Lower lobe of right lung (tissue), 2 donors: ENCODE data around the gene ANKS1B. TPM values are rescaled to one million over a fixed set of nuclear protein-coding genes. Genes with fewer than 3 reads are reported as not detected.

Experiments
- ATAC-seq, 2 donors: fragments of 200-7000 bp; cut with Tn5 transposase; one replicate each; pipeline ENCODE4 v1.9.1; 2020 to 2022; ENCODE audit warnings: mild to moderate bottlenecking in 2 of 2, moderate library complexity in 2 of 2
- DNase-seq: peaks from one replicate; pipeline ENCODE4 v3.0.0-alpha.2; 2020
- H3K27ac ChIP-seq: fragments of 200-600 bp; one replicate; pipeline ENCODE4 v1.8.0; 2022
- H3K27me3 ChIP-seq: fragments of 200-600 bp; one replicate; pipeline ENCODE4 v1.8.0; 2022; ENCODE audit warnings: low read depth
- H3K36me3 ChIP-seq: fragments of 200-600 bp; one replicate; pipeline ENCODE4 v1.8.0; 2022; ENCODE audit warnings: mild to moderate bottlenecking
- H3K4me1 ChIP-seq: fragments of 200-600 bp; one replicate; pipeline ENCODE4 v1.8.0; 2022
- H3K4me3 ChIP-seq: fragments of 200-600 bp; one replicate; pipeline ENCODE4 v1.8.0; 2022; ENCODE audit warnings: mild to moderate bottlenecking
- H3K9me3 ChIP-seq: fragments of 200-600 bp; one replicate; pipeline ENCODE4 v1.8.0; 2022
- intact Hi-C: fragments of 100-400 bp; cut with DNase I; formaldehyde crosslinking; loops from one replicate; pipeline ENCODE4 v1.11.0; 2022
- total RNA-seq: library from RNA; stranded (reverse); fragmentation: NEBNext Ultra II Directional; extraction: Animal tissue kit (Norgen Biotek cat#: 25700); gene quantifications from one replicate; pipeline ENCODE4 v1.2.1, GENCODE V29; 2021
- TF ChIP-seq, protein P1 (sequence below): fragments of 200-600 bp; IDR thresholded peaks from one replicate; pipeline ENCODE4 v1.8.0; 2022; ENCODE audit warnings: antibody characterized with exemption, mild to moderate bottlenecking
- donor health status: DM: no; HTN: yes; CAD: no; lungs with severe emphysema.

Gene ANKS1B
- total RNA-seq, 1 donor from 2014 or later, result 4.0 TPM

DNA sequence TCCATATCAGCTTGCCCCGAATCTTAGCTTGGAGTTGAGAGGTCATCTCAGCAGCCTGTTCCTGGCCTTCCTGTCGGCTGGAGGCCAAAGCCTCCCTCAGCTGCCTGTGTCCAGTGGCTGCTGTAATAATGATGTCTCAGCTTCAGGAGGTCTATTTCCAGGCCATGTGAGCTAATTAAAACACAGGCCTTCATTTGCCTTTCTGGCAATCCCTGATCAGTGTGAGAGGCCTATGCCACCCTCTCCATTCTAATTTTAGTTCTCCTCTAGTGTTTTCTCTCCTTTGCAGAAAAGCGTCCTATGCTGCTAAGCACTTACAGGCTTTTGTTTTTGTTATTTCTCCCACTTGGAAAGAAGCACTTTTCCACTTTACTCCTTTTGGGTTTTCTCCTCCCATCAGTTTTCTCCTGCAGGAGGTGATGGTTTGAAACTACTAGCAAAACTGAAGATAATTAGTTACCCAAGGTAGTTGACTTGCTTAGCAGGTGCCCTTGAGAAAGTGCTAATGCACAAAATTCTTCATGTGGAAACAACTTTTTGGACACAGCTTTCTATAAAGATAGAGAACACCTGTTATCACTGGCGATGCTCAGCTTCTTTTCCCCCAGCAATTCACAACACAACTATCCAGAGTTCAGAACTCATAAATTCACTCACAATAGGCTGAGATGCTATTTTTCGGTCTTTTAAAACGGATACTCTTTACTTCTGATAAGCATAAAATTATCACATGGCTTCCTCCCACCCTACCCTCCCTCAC is 592.5 kb downstream of the ANKS1B start:
- Histone ChIP-seq H3K36me3 (no peaks in the 10 kb centered on the region), H3K4me3 (no peak overlapping the region), H3K27me3 (no peaks in the 10 kb centered on the region), H3K4me1 (no peaks in the 10 kb centered on the region), H3K9me3 (no peaks in the 10 kb centered on the region), H3K27ac (no peak overlapping the region)
- TF ChIP-seq, protein P1, sequence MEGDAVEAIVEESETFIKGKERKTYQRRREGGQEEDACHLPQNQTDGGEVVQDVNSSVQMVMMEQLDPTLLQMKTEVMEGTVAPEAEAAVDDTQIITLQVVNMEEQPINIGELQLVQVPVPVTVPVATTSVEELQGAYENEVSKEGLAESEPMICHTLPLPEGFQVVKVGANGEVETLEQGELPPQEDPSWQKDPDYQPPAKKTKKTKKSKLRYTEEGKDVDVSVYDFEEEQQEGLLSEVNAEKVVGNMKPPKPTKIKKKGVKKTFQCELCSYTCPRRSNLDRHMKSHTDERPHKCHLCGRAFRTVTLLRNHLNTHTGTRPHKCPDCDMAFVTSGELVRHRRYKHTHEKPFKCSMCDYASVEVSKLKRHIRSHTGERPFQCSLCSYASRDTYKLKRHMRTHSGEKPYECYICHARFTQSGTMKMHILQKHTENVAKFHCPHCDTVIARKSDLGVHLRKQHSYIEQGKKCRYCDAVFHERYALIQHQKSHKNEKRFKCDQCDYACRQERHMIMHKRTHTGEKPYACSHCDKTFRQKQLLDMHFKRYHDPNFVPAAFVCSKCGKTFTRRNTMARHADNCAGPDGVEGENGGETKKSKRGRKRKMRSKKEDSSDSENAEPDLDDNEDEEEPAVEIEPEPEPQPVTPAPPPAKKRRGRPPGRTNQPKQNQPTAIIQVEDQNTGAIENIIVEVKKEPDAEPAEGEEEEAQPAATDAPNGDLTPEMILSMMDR, result no peak
- no peak for ATAC-seq
- intact Hi-C loops, result no loop called here
- no peak for DNase-seq

DNA sequence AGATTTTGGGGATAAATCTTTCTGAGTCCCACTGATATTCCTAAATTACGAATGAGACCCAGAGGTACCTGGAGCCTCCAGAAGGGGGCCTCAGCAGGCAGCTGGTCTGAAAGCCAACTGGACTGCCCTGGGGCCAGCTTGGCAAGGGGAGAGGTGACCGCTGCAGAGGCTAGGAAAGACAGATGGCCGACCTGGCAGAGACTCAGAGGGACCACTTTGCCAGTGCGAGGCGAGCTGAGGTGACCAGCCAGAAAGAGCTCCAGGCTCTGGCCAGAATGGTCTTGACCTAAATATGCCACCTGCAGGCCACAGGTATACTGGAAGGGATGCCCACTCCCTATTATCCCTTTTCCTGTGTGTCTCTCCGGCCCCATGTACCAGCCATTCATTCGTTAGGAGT is 594.0 kb downstream of the ANKS1B start:
- no peaks in the 10 kb centered on the region for H3K36me3 ChIP-seq
- TF ChIP-seq, protein P1, result no peak
- H3K27me3 ChIP-seq, result no peaks in the 10 kb centered on the region
- intact Hi-C loops, result no loop called here
- H3K4me3 ChIP-seq, result no peak overlapping the region
- H3K27ac ChIP-seq, result no peak overlapping the region
- ATAC-seq, result peak in 1 of 2 donors; percentile 11
- no peaks in the 10 kb centered on the region for H3K4me1 ChIP-seq
- DNase-seq, result no peak
- H3K9me3 ChIP-seq, result no peaks in the 10 kb centered on the region

DNA sequence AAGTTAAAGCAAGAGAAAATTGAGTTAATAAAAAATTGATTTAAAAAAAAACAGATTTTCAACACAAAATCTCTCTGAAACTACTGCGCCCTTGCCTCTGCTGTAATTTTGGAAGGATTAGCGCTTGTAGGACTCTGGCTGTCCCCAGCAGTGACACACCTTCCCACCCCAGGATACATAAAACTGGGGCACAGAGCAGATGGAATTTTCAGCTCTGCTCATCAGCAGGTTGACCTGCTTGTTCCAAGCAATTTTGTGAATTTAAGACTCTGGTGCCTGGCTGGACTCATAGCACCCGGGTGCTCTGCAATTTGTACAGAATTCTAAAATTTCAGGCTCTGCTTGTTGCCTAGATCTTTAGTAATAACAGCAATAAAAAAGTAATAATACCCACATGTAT is 595.0 kb downstream of the ANKS1B start:
- DNase-seq, result no peak
- TF ChIP-seq, protein P1, result no peak
- intact Hi-C loops, result no loop called here
- no peaks in the 10 kb centered on the region for H3K4me1 ChIP-seq
- ATAC-seq, result no peak
- no peaks in the 10 kb centered on the region for H3K9me3 ChIP-seq
- H3K27ac ChIP-seq, result no peak overlapping the region
- H3K4me3 ChIP-seq, result no peak overlapping the region
- no peaks in the 10 kb centered on the region for H3K27me3 ChIP-seq
- no peaks in the 10 kb centered on the region for H3K36me3 ChIP-seq

DNA sequence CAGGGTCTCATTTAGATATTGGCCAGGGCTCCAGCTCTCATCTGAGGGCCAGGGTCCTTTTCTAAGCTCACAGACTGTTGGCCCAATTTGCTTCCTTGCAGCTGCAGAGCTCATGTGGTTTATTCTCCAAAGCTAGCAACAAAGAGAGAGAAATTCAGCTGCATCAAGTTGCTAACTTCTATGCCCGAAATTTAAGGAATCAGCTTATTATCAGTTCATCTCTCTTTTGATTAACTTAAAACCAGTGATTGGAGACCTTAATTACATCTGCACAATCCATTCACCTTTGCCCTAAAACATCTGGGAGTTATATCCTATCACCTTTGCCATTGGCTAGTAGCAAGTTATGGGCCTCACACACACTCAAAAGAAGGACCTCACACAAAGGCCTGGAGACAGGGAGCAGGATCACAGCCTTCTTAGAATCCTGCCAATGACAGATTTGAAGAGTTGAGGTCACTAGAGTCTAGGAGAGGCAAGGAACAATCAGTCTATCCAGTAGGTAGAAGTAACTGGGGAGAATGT is 596.0 kb downstream of the ANKS1B start:
- no peaks in the 10 kb centered on the region for H3K4me1 ChIP-seq
- no peak overlapping the region for H3K27ac ChIP-seq
- H3K36me3 ChIP-seq, result no peaks in the 10 kb centered on the region
- DNase-seq, result no peak
- H3K4me3 ChIP-seq, result no peak overlapping the region
- no peaks in the 10 kb centered on the region for H3K27me3 ChIP-seq
- intact Hi-C loops, result no loop called here
- H3K9me3 ChIP-seq, result no peaks in the 10 kb centered on the region
- ATAC-seq, result no peak
- TF ChIP-seq, protein P1, result no peak

DNA sequence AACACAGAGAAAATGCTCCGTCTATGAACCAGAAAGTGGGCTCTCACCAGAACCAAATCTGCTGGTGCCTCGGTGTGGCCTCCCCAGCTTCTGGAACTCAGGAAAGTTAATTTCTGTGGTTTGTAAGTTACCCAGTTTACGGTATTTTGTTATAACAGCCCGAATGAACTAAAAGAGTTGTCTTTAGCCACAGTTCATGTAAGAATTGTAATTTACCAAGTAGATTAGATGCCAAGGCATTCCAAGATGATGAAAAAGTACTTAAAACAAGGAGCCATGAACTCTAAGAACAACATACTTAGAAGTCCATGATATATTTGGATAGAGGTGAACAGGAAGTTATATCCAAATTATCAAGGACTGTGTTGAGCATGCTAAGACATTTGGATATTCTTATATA is 597.1 kb downstream of the ANKS1B start:
- Histone ChIP-seq H3K27me3 (no peaks in the 10 kb centered on the region), H3K9me3 (no peaks in the 10 kb centered on the region), H3K4me1 (no peaks in the 10 kb centered on the region), H3K36me3 (no peaks in the 10 kb centered on the region), H3K27ac (no peak overlapping the region), H3K4me3 (no peak overlapping the region)
- intact Hi-C loops, result no loop called here
- no peak for ATAC-seq
- TF ChIP-seq, protein P1, result no peak
- DNase-seq, result no peak
